HEK293 (cell line): ENCODE data around the gene PRRG1.

ENCODE experiments used
- CTCF ChIA-PET: fragments of 350-600 bp; formaldehyde crosslinking; extraction: SDS; loops from one replicate; lab custom pipeline; 2021; ENCODE audit warnings: antibody characterized with exemption; lab: Yijun Ruan, JAX
- POLR2A ChIA-PET: fragments of 300-600 bp; formaldehyde crosslinking; extraction: SDS; loops from one replicate; lab custom pipeline; 2020; ENCODE audit warnings: antibody characterized with exemption, inconsistent platforms; lab: Yijun Ruan, JAX
- H3K27ac ChIP-seq: fragments of 200-500 bp; sonication (Bioruptor generic); 2 replicates; pipeline ENCODE4 v1.5.1; 2014; ENCODE audit warnings: low read depth, low read length, control low read depth, inconsistent platforms; ENCODE audit errors: extremely low read depth
- H3K36me3 ChIP-seq, 2 experiments: fragments of 200-500 bp in 1 of 2; sonication (Bioruptor generic) in 1 of 2; 1 replicate in 1 of 2; 2 replicates in 1 of 2; pipeline ENCODE4 v1.5.1; 2014 to 2017; ENCODE audit warnings: inconsistent platforms in 2 of 2, low read length in 2 of 2; ENCODE audit not compliant: control insufficient read depth in 2 of 2, insufficient read depth in 1 of 2
- H3K4me1 ChIP-seq: fragments of 200-500 bp; sonication (Bioruptor generic); 2 replicates; pipeline ENCODE4 v1.5.1; 2014; ENCODE audit warnings: mild to moderate bottlenecking, low read length, inconsistent platforms; ENCODE audit not compliant: control insufficient read depth, insufficient read depth
- H3K4me3 ChIP-seq: 2 replicates; pipeline ENCODE4 v1.5.1; 2011; ENCODE audit warnings: low read depth, mild to moderate bottlenecking, control low read depth, low read length, moderate library complexity
- H3K9me3 ChIP-seq: fragments of 200-500 bp; sonication (Bioruptor generic); 2 replicates; pipeline ENCODE4 v1.5.1; 2014; ENCODE audit warnings: low read depth, low read length, inconsistent platforms; ENCODE audit not compliant: control insufficient read depth, insufficient read depth
- PRDM1 ChIP-seq: fragments of 450-650 bp; formaldehyde crosslinking; IDR thresholded peaks from 2 replicates; pipeline ENCODE4; 2016; ENCODE audit warnings: missing biosample characterization, missing genetic modification characterization
- SP2 ChIP-seq: fragments of 450-650 bp; formaldehyde crosslinking; IDR thresholded peaks from 2 replicates; pipeline ENCODE4 v1.5.1; 2016; ENCODE audit warnings: missing biosample characterization, missing genetic modification characterization
- ZBTB17 ChIP-seq: fragments of 450-650 bp; formaldehyde crosslinking; IDR thresholded peaks from 2 replicates; pipeline ENCODE4 v1.5.1; 2016; ENCODE audit warnings: missing biosample characterization, missing genetic modification characterization
- ZBTB48 ChIP-seq: fragments of 450-650 bp; formaldehyde crosslinking; IDR thresholded peaks from 2 replicates; pipeline ENCODE4 v1.5.1; 2016; ENCODE audit warnings: missing biosample characterization, missing genetic modification characterization
- ZNF221 ChIP-seq: fragments of 450-650 bp; formaldehyde crosslinking; IDR thresholded peaks from 2 replicates; pipeline ENCODE4 v1.5.1; 2017; ENCODE audit warnings: missing biosample characterization, missing genetic modification characterization, borderline replicate concordance
- ZNF274 ChIP-seq, 2 experiments: fragments of 200-500 bp in 1 of 2; fragments of 450-650 bp in 1 of 2; sonication (Bioruptor generic) in 1 of 2; formaldehyde crosslinking in 1 of 2; IDR thresholded peaks; 2 replicates each; pipeline versions ENCODE4 v1.5.1 to v1.6.1; 2014 to 2016; ENCODE audit warnings: borderline replicate concordance in 1 of 2, inconsistent platforms in 1 of 2, low read length in 1 of 2, missing biosample characterization in 1 of 2, missing genetic modification characterization in 1 of 2
- ZNF335 ChIP-seq: fragments of 450-650 bp; formaldehyde crosslinking; conservative IDR thresholded peaks from 2 replicates; pipeline ENCODE4 v1.5.1; 2016; ENCODE audit warnings: missing biosample characterization, missing genetic modification characterization
- ZNF501 ChIP-seq: fragments of 450-650 bp; formaldehyde crosslinking; IDR thresholded peaks from 2 replicates; pipeline ENCODE4 v1.5.1; 2016; ENCODE audit warnings: missing biosample characterization, missing genetic modification characterization
- ZNF521 ChIP-seq: fragments of 450-650 bp; formaldehyde crosslinking; IDR thresholded peaks from 2 replicates; pipeline ENCODE4 v1.5.1; 2017; ENCODE audit warnings: missing biosample characterization, mild to moderate bottlenecking, missing genetic modification characterization
- ZSCAN23 ChIP-seq: fragments of 450-650 bp; formaldehyde crosslinking; IDR thresholded peaks from 2 replicates; pipeline ENCODE4 v1.5.1; 2016; ENCODE audit warnings: missing biosample characterization, missing genetic modification characterization
- TF ChIP-seq, protein P1 (sequence below): fragments of 450-650 bp; formaldehyde crosslinking; IDR thresholded peaks from 2 replicates; pipeline ENCODE4 v1.5.1; 2016; ENCODE audit warnings: missing biosample characterization, missing genetic modification characterization
- TF ChIP-seq, protein P2 (sequence below): fragments of 450-650 bp; formaldehyde crosslinking; IDR thresholded peaks from 2 replicates; pipeline ENCODE4 v1.5.1; 2017; ENCODE audit warnings: missing biosample characterization, missing genetic modification characterization
- TF ChIP-seq, protein P3 (sequence below): fragments of 450-650 bp; formaldehyde crosslinking; IDR thresholded peaks from 2 replicates; pipeline ENCODE4 v1.5.1; 2017; ENCODE audit warnings: missing biosample characterization, missing genetic modification characterization
- TF ChIP-seq, protein P4 (sequence below): fragments of 450-650 bp; formaldehyde crosslinking; IDR thresholded peaks from 2 replicates; pipeline ENCODE4; 2016; ENCODE audit warnings: missing biosample characterization, missing genetic modification characterization
- TF ChIP-seq, protein P5 (sequence below): fragments of 450-650 bp; IDR thresholded peaks from 2 replicates; pipeline ENCODE4 v1.5.1; 2018; ENCODE audit warnings: missing biosample characterization, mild to moderate bottlenecking, missing genetic modification characterization
- TF ChIP-seq, protein P6 (sequence below): fragments of 450-650 bp; formaldehyde crosslinking; IDR thresholded peaks from 2 replicates; pipeline ENCODE4 v1.5.1; 2016; ENCODE audit warnings: missing biosample characterization, missing genetic modification characterization

The PRRG1 gene

DNA sequence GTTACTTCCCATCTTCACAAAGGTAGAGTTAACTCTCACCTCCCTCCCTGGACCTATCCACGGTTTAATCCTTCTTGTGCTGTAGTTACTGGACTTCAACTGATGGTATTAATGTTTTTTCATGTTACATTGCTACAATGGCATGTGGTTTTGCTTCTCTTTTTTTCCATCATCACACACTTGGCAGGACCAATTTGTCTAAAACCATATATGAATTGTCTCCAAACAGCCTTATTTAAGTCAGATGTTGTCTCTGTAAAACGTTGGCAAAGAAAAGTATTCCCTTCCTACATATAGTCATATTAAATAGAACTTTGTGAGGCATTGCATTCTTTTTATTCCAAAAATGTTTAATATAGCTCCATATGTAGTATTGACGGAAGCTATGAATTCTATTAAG is 15.5 kb downstream of the PRRG1 start:
- no peaks in the 10 kb centered on the region for H3K9me3 ChIP-seq
- TF ChIP-seq PRDM1 (tag by site-specific recombination) = no peak
- TF ChIP-seq, protein P1, sequence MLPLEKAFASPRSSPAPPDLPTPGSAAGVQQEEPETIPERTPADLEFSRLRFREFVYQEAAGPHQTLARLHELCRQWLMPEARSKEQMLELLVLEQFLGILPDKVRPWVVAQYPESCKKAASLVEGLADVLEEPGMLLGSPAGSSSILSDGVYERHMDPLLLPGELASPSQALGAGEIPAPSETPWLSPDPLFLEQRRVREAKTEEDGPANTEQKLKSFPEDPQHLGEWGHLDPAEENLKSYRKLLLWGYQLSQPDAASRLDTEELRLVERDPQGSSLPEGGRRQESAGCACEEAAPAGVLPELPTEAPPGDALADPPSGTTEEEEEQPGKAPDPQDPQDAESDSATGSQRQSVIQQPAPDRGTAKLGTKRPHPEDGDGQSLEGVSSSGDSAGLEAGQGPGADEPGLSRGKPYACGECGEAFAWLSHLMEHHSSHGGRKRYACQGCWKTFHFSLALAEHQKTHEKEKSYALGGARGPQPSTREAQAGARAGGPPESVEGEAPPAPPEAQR (tag by site-specific recombination) = no peak
- TF ChIP-seq, protein P2, sequence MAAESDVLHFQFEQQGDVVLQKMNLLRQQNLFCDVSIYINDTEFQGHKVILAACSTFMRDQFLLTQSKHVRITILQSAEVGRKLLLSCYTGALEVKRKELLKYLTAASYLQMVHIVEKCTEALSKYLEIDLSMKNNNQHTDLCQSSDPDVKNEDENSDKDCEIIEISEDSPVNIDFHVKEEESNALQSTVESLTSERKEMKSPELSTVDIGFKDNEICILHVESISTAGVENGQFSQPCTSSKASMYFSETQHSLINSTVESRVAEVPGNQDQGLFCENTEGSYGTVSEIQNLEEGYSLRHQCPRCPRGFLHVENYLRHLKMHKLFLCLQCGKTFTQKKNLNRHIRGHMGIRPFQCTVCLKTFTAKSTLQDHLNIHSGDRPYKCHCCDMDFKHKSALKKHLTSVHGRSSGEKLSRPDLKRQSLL (tag by site-specific recombination) = no peak
- TF ChIP-seq ZSCAN23 (tag by site-specific recombination) = no peak
- TF ChIP-seq, protein P3, sequence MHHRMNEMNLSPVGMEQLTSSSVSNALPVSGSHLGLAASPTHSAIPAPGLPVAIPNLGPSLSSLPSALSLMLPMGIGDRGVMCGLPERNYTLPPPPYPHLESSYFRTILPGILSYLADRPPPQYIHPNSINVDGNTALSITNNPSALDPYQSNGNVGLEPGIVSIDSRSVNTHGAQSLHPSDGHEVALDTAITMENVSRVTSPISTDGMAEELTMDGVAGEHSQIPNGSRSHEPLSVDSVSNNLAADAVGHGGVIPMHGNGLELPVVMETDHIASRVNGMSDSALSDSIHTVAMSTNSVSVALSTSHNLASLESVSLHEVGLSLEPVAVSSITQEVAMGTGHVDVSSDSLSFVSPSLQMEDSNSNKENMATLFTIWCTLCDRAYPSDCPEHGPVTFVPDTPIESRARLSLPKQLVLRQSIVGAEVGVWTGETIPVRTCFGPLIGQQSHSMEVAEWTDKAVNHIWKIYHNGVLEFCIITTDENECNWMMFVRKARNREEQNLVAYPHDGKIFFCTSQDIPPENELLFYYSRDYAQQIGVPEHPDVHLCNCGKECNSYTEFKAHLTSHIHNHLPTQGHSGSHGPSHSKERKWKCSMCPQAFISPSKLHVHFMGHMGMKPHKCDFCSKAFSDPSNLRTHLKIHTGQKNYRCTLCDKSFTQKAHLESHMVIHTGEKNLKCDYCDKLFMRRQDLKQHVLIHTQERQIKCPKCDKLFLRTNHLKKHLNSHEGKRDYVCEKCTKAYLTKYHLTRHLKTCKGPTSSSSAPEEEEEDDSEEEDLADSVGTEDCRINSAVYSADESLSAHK = no peak
- TF ChIP-seq, protein P4, sequence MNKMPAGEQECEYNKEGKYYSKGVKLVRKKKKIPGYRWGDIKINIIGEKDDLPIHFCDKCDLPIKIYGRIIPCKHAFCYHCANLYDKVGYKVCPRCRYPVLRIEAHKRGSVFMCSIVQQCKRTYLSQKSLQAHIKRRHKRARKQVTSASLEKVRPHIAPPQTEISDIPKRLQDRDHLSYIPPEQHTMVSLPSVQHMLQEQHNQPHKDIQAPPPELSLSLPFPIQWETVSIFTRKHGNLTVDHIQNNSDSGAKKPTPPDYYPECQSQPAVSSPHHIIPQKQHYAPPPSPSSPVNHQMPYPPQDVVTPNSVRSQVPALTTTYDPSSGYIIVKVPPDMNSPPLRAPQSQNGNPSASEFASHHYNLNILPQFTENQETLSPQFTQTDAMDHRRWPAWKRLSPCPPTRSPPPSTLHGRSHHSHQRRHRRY (tag by site-specific recombination) = no peak
- no peak for TF ChIP-seq ZNF521 (tag by site-specific recombination)
- TF ChIP-seq, protein P5, sequence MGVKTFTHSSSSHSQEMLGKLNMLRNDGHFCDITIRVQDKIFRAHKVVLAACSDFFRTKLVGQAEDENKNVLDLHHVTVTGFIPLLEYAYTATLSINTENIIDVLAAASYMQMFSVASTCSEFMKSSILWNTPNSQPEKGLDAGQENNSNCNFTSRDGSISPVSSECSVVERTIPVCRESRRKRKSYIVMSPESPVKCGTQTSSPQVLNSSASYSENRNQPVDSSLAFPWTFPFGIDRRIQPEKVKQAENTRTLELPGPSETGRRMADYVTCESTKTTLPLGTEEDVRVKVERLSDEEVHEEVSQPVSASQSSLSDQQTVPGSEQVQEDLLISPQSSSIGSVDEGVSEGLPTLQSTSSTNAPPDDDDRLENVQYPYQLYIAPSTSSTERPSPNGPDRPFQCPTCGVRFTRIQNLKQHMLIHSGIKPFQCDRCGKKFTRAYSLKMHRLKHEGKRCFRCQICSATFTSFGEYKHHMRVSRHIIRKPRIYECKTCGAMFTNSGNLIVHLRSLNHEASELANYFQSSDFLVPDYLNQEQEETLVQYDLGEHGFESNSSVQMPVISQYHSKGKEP (tag by site-specific recombination) = no peak
- no peak for TF ChIP-seq ZNF335 (tag by site-specific recombination)
- TF ChIP-seq, protein P6, sequence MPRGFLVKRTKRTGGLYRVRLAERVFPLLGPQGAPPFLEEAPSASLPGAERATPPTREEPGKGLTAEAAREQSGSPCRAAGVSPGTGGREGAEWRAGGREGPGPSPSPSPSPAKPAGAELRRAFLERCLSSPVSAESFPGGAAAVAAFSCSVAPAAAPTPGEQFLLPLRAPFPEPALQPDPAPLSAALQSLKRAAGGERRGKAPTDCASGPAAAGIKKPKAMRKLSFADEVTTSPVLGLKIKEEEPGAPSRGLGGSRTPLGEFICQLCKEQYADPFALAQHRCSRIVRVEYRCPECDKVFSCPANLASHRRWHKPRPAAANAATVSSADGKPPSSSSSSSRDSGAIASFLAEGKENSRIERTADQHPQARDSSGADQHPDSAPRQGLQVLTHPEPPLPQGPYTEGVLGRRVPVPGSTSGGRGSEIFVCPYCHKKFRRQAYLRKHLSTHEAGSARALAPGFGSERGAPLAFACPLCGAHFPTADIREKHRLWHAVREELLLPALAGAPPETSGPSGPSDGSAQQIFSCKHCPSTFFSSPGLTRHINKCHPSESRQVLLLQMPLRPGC = no peak
- TF ChIP-seq ZNF274 (IDR thresholded peaks at IDR 0.05; ENCODE audit: low read length) = no peak
- no peak for TF ChIP-seq ZNF274 (tag by site-specific recombination; IDR thresholded peaks at IDR 0.05; ENCODE audit: borderline replicate concordance)
- no peak for TF ChIP-seq ZNF501 (tag by site-specific recombination)
- no peak for TF ChIP-seq SP2 (tag by site-specific recombination)
- TF ChIP-seq ZNF221 (tag by site-specific recombination) = no peak
- no peak for TF ChIP-seq ZBTB48 (tag by site-specific recombination)
- no peak for TF ChIP-seq ZBTB17 (tag by site-specific recombination)
- TF ChIP-seq, all 188 proteins: peak for 0
- Histone ChIP-seq H3K27ac (no peak overlapping the region), H3K4me1 (no peaks in the 10 kb centered on the region), H3K36me3 (no peaks in the 10 kb centered on the region), H3K4me3 (no peak overlapping the region)
- ChIA-PET CTCF (interaction anchor here (1.0 kb wide), 1 partner anchor 10 kb away, joined by 3 read pairs; no protein-coding TSS in a partner anchor), POLR2A (no interaction called here)
